ENCODE data around the gene MBOAT2. TPM values are rescaled to one million over a fixed set of nuclear protein-coding genes. Genes with fewer than 3 reads are reported as not detected.

Gene MBOAT2
- total RNA-seq, 2 donors from 2014 or later: 4.4 to 6.6 TPM

DNA sequence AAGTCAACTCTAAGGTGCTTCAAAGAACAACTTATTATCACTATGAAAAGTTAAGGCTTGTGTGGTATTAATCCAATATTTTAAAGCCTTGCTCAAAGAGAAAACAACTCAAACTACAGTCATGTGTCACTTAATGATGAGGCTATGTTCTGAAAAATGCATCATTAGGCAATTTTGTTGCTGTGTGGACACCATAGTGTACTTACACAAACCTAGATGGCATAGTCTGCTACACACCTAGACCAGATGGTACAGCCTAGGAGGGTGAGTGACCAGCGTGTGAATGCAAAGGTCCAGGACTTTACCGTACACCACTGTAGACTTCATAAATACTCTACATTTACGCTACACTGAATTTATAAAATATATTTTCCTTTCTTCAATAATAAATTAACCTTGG lies 3.0 kb downstream of the MBOAT2 start:
- no peak for ATAC-seq
- no peaks in the 10 kb centered on the region for H3K9me3 Mint-ChIP-seq
- no peak overlapping the region for H3K27ac Mint-ChIP-seq
- DNase-seq (ENCODE audit: low spot score in 2 of 2): no peak
- H3K36me3 Mint-ChIP-seq: no peaks in the 10 kb centered on the region

DNA sequence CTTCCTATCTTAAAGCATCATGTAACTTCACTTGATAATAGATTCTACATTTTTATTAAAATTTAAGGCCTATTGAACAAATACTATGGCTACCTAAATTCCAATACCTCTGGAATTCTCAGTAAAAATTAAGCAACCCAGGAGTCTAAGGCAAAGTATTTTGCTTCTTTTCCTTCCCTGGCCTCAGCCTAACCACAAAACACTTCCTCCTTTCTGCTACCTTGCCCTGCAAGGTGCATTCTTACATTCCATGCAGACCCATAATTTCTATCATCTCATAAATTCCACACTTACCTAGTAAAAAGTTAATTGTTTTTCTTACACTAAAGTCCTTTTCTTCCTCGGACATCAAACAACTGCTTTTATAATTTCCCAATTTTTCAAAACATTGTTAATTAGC lies 3.7 kb downstream of the MBOAT2 start:
- ATAC-seq: no peak
- Mint-ChIP-seq H3K9me3 (no peaks in the 10 kb centered on the region), H3K27ac (no peak overlapping the region), H3K36me3 (no peaks in the 10 kb centered on the region)
- DNase-seq (ENCODE audit: low spot score in 2 of 2): no peak

- DNase-seq (ENCODE audit: low spot score in 2 of 2) (no peak), ATAC-seq (no peak)
- Mint-ChIP-seq H3K27ac (no peak overlapping the region), H3K36me3 (no peaks in the 10 kb centered on the region), H3K9me3 (no peaks in the 10 kb centered on the region)
Measured at GRCh38 chr2:8999102-8999446, 4.4 kb downstream of the MBOAT2 start.

DNA sequence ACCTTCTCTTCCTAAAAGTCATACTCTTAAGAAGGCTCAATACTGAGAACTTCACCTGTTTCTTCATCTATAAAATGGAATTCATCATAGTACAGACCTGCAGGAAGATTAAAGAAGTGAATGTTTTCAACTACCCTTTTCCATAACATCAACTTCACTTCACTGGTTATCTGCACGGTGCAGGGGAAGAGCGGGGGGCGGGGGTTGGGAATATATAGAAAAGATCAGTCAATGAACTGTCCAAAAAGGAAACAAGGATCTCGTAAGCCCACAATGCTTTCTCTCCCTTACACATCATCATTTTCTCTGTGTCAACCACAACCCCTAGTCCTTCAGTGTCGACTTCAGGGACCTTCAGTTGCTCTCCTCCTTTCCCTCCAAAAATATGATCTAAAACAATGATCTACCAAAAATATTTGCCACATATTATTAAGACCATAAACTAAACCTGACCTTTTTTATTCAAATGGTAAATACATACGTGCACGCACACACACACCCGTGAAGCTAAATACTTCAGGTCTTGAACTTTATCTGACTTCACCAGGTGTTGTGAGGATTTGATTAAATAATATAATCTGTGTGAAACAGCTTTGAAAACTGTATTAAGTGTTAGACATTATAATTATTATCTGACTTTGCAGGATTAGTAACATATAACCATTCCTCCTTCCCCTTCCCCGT lies 4.9 kb downstream of the MBOAT2 start:
- H3K36me3 Mint-ChIP-seq: no peaks in the 10 kb centered on the region
- H3K9me3 Mint-ChIP-seq: no peaks in the 10 kb centered on the region
- ATAC-seq (no peak), DNase-seq (ENCODE audit: low spot score in 2 of 2) (no peak)
- H3K27ac Mint-ChIP-seq: no peak overlapping the region

DNA sequence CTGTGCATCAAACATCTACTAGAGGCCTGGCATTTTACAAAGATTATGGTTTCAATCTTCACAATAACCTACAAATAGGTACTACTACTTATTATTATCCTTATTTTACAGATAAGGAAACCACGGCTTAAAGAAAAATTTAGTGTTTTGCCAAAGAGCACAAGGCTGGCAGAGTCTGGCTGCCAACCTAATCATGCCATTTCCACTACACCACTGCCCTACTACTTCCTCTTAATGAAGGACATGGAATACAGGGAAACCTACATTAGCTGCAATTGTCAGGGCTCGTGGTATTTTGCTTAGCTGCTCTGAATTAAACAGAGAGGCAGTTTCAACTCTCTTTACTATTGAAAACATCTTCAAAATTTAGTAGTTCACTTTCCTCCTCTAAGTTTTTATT lies 5.9 kb downstream of the MBOAT2 start:
- Mint-ChIP-seq H3K9me3 (no peaks in the 10 kb centered on the region), H3K27ac (no peak overlapping the region), H3K36me3 (no peaks in the 10 kb centered on the region)
- ATAC-seq (no peak), DNase-seq (ENCODE audit: low spot score in 2 of 2) (no peak)

GRCh38 chr2:8997108-8997507 lies 6.4 kb downstream of the MBOAT2 start:
- no peak for DNase-seq (ENCODE audit: low spot score in 2 of 2)
- H3K27ac Mint-ChIP-seq: no peak overlapping the region
- no peaks in the 10 kb centered on the region for H3K36me3 Mint-ChIP-seq
- no peaks in the 10 kb centered on the region for H3K9me3 Mint-ChIP-seq
- ATAC-seq: no peak

DNA sequence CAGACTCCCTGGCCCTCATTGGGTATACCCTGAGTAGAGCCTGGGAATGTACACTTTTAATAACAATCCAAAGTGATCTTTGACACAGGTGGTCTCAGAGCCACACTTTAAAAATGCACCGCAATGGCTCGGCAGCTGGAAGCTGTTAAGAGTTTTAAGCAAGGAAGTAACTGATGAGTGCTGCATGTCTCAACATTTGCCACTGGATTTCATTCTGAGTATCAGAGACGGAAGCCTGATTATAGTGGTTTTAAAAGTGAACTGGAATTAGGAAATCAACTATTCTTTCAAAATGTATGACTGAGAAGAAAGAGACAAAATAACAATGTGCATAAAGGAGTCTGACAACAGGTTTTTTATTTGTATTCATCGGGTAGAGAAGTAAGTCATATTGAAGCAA lies 7.5 kb downstream of the MBOAT2 start:
- DNase-seq (ENCODE audit: low spot score in 2 of 2) (no peak), ATAC-seq (no peak)
- Mint-ChIP-seq H3K9me3 (no peaks in the 10 kb centered on the region), H3K27ac (no peak overlapping the region), H3K36me3 (no peaks in the 10 kb centered on the region)

DNA sequence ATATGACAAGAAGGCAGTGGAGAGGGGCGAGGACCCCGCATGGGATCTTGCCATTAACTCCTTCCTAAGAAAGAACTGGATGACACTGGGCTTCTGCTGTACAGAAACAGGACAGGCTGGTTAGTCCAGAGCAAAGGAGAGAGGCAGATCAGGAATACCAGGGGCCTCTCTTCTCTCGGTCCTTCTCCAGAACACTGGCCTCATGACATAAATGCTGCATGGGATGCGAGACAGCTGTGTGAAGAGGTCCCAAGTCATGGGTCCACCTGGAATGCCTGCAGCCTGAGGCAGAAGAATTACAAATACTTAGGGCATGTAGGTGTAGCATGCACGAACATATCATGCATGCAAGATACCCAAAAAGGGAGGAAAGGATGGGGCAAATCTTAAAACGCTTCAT lies 9.1 kb downstream of the MBOAT2 start:
- H3K9me3 Mint-ChIP-seq: no peaks in the 10 kb centered on the region

GRCh38 chr2:8993902-8994278 lies 9.6 kb downstream of the MBOAT2 start:
- no peaks in the 10 kb centered on the region for H3K36me3 Mint-ChIP-seq
- H3K27ac Mint-ChIP-seq: no peak overlapping the region
- no peaks in the 10 kb centered on the region for H3K9me3 Mint-ChIP-seq
- no peak for DNase-seq (ENCODE audit: low spot score in 2 of 2)
- no peak for ATAC-seq

More for the DNA sequence above, 9.1 kb downstream of the MBOAT2 start:
- Mint-ChIP-seq H3K36me3 (no peaks in the 10 kb centered on the region), H3K27ac (peak overlapping the region in 1 of 2 donors; percentile 6)
- ATAC-seq (no peak), DNase-seq (ENCODE audit: low spot score in 2 of 2) (no peak)

- no peak for ATAC-seq
- no peaks in the 10 kb centered on the region for H3K36me3 Mint-ChIP-seq
- no peaks in the 10 kb centered on the region for H3K9me3 Mint-ChIP-seq
- no peak for DNase-seq (ENCODE audit: low spot score in 2 of 2)
- H3K27ac Mint-ChIP-seq: no peak overlapping the region
Measured at GRCh38 chr2:8993196-8993901, 10.1 kb downstream of the MBOAT2 start.

GRCh38 chr2:8992643-8993042 lies 10.8 kb downstream of the MBOAT2 start:
- Mint-ChIP-seq H3K27ac (no peak overlapping the region), H3K36me3 (no peaks in the 10 kb centered on the region), H3K9me3 (no peaks in the 10 kb centered on the region)
- ATAC-seq (no peak), DNase-seq (ENCODE audit: low spot score in 2 of 2) (no peak)

DNA sequence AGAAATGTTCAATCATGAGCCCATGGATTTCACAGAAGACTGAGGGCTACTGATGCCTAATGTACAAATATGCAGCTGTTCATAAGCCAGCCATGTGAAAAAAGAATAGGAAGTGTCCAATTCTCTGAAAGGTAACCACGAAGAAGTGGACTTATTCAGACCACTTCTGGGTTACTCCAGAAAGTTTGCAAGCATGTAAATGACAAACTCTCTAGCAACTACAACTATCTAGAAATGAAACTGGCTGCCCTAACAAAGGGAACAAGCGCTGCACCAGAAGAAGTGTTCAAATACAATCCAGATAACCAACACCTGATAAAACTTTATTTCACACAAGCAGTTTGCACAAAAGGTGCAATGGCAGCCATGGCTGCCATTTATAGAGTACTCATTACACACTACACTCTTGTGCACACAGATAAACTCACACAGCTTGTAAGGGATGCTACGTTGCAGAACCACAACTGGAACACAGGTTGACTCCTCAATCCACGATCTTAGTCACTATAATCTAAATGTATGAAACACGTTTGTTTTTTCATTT lies 13.9 kb downstream of the MBOAT2 start:
- ATAC-seq (no peak), DNase-seq (ENCODE audit: low spot score in 2 of 2) (no peak)
- Mint-ChIP-seq H3K9me3 (no peaks in the 10 kb centered on the region), H3K27ac (no peak overlapping the region), H3K36me3 (no peaks in the 10 kb centered on the region)

DNA sequence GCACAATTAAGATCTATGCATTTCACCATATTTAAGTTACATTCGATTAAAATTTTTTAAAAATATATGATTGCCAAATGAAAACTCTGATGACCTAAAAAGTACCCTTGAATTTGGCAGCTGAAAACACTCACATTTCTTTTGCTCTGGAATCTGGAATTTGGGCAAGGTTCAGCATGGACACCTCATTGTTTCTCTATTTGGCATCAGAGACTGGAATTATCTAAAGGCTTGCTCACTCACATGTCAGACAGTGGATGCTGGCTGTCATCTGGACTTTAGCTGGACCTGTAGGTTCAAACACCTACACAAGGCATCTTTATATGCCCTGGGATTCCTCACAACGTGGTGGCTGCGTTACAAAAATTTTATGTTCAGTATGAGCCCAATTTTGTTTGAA lies 16.1 kb downstream of the MBOAT2 start:
- H3K36me3 Mint-ChIP-seq: no peaks in the 10 kb centered on the region
- H3K9me3 Mint-ChIP-seq: no peaks in the 10 kb centered on the region
- H3K27ac Mint-ChIP-seq: no peak overlapping the region
- ATAC-seq (no peak), DNase-seq (ENCODE audit: low spot score in 2 of 2) (no peak)

DNA sequence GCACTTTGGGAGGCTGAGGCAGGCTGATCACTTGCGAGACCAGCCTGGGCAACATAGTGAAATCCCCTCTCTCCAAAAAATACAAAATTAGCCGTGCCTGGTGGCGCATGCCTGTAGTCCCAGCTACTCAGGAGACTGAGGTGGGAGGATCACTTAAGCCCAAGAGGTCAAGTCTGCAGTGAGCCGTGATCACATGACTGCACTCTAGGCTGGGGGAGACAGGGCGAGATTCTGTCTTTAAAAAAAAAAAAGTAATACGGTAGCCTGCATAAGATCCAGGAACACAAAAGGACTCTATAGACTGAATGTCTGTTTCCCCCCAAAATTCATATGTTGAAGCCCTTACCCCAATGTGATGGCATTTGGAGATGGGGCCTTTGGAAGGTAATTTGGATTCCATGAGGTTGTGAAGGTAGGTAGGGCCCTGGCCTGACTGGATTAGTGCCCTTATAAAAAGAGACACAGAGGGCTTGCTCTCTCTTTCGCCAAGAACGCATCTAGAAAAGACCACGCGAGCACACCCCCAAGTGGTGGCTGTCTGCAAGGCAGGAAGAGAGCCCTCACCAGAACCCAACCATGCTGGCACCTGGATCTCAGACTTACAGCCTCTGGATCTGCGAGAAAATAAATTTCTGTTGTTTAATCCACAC lies 17.0 kb downstream of the MBOAT2 start:
- no peaks in the 10 kb centered on the region for H3K9me3 Mint-ChIP-seq
- no peak for DNase-seq (ENCODE audit: low spot score in 2 of 2)

GRCh38 chr2:8985561-8986326 lies 17.7 kb downstream of the MBOAT2 start:
- DNase-seq (ENCODE audit: low spot score in 2 of 2) (no peak), ATAC-seq (no peak)
- Mint-ChIP-seq H3K9me3 (no peaks in the 10 kb centered on the region), H3K27ac (no peak overlapping the region), H3K36me3 (no peaks in the 10 kb centered on the region)

More for the DNA sequence above, 17.0 kb downstream of the MBOAT2 start:
- H3K27ac Mint-ChIP-seq: no peak overlapping the region
- no peak for ATAC-seq
- no peaks in the 10 kb centered on the region for H3K36me3 Mint-ChIP-seq

DNA sequence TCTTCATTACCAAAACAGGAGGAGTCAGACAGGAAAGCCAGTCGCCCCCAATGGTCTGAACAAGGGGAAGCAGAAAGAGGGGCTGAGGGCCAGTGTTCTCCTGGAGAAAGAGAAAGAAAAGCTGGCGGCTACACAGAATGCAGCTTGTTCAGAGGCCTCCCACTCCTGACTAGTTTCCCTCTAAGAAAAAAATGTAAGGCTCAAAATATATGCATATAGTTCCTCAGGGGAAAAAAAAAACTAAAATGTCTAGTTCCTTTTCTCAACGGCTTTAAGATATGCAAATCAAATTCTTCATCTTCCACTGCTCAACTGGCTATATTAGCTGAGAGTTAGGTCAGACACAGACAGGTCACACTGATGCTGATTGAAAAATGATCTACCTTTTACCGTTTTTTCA lies 18.6 kb downstream of the MBOAT2 start:
- Mint-ChIP-seq H3K36me3 (no peaks in the 10 kb centered on the region), H3K27ac (no peak overlapping the region), H3K9me3 (no peaks in the 10 kb centered on the region)
- ATAC-seq (no peak), DNase-seq (ENCODE audit: low spot score in 2 of 2) (no peak)

DNA sequence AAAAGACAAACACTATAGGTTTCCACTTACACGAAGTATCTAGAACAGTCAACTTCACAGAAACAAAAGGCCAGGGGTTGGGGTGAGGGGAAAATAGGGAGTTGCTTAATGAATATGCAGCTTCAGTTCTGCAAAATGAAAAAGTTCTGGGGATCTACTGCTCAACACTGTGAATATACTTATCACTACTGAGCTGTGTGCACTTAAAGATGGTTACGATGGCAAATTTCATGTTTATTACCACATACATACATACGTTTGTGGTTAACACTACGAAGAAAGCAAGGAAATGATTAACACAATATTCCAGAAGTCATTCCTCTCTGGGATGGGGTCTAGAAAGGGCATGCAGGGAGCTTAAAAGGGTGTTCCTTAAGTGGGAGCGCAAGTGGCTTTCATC lies 19.3 kb downstream of the MBOAT2 start:
- ATAC-seq: no peak
- no peak for DNase-seq (ENCODE audit: low spot score in 2 of 2)
- Mint-ChIP-seq H3K36me3 (no peaks in the 10 kb centered on the region), H3K27ac (no peak overlapping the region), H3K9me3 (no peaks in the 10 kb centered on the region)

All from activated naive CD4-positive, alpha-beta T cell treated with anti-CD3 and anti-CD28 coated beads, Interleukin-2, amount 50 U/mL, for 72 hours (primary cell).